ENCODE data around the gene GRAMD1C.
"Not testable (repeated sequence)": the region's sequence is repeated elsewhere in the genome, so short reads cannot be mapped to it uniquely, and the experiment has no call there.

Gene GRAMD1C

DNA sequence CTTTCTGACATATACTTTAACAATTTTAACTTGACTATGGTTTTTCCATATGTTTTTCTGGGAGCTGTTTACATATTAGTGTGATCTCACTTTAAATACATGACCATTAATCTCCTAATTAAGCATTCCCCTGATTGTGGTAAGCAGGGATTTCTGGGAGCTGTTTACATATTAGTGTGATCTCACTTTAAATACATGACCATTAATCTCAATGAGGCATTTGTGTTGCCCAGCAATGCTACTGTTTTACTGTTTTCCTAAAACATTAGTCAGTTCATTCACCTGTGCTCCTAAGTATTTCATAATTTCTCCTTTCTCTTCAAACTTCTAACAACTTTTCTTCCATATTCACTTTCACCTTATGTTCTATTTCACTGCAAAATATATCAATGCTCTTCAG is 3.6 kb upstream of the GRAMD1C start:
- no peak overlapping the region for H3K27ac ChIP-seq
- TF ChIP-seq, protein P1, sequence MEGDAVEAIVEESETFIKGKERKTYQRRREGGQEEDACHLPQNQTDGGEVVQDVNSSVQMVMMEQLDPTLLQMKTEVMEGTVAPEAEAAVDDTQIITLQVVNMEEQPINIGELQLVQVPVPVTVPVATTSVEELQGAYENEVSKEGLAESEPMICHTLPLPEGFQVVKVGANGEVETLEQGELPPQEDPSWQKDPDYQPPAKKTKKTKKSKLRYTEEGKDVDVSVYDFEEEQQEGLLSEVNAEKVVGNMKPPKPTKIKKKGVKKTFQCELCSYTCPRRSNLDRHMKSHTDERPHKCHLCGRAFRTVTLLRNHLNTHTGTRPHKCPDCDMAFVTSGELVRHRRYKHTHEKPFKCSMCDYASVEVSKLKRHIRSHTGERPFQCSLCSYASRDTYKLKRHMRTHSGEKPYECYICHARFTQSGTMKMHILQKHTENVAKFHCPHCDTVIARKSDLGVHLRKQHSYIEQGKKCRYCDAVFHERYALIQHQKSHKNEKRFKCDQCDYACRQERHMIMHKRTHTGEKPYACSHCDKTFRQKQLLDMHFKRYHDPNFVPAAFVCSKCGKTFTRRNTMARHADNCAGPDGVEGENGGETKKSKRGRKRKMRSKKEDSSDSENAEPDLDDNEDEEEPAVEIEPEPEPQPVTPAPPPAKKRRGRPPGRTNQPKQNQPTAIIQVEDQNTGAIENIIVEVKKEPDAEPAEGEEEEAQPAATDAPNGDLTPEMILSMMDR (conservative IDR thresholded peaks at IDR 0.05): no peak

DNA sequence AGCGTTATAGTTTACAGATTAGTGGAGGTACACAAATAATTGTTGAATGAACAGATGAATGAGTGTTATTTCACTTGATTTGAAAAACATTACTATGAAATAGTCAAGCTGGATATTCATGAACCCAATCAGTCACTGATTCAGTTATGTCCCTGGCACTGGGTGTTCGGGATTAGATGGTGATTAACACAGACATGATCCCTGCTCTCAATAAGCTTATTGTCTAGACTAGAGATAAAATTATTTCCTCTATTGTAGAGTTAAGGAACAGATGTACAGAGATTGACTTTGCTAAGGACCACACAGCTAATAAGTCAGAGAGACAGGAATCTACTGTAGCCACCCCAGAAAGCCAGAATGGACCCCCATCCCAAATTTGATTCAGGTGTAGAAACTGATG is 963 bp downstream of the GRAMD1C start:
- H3K27ac ChIP-seq: no peak overlapping the region
- TF ChIP-seq, protein P1 (conservative IDR thresholded peaks at IDR 0.05): no peak

DNA sequence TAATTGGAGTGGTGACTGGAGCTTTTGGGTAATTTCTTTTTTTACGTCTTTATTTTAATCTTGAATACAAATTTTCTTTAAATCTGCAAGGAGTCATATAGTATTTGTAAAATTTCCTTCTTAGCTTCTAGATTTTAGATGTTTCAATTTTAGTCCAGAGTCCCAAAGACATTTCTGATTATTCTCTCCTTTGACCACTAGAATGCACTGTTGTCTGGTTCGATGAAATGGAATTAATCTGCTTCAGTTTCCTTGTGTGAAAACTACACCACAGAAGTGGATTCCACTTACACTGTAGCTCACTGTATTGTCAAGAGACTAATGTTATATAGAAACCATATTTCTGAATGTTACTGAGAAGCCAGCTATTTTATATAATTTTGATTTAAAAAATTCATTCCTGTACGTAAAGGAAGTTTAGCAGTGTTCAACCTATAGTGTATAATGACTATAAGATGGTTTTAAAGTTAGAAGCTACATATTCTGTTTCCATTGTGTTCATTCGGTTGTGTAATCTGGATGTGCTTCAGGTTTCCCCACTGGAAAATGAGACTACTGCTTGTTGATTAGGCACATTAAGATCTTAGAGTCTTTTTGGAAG is 6.1 kb downstream of the GRAMD1C start:
- H3K27ac ChIP-seq: no peak overlapping the region
- TF ChIP-seq, protein P1 (conservative IDR thresholded peaks at IDR 0.05): peak; percentile 81

DNA sequence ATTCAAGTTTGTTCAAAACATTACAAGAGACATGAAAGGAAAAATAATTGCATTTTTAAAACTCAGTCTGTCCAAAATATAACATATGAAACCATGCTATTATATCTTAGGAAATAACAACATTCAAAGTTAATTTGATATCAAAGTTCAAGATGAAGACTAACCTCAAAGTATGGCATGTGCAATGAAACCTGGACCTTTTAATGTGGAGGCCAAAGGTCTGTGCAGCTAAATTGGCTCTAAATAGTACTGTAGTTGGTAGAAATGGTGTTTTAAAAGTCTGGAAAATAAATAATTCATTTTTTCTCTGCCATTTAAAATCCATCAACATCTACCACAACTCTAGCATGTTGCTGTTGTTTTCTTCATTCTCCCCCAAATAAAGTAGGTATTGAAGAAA is 8.7 kb downstream of the GRAMD1C start:
- TF ChIP-seq, protein P1 (conservative IDR thresholded peaks at IDR 0.05): no peak
- no peak overlapping the region for H3K27ac ChIP-seq

DNA sequence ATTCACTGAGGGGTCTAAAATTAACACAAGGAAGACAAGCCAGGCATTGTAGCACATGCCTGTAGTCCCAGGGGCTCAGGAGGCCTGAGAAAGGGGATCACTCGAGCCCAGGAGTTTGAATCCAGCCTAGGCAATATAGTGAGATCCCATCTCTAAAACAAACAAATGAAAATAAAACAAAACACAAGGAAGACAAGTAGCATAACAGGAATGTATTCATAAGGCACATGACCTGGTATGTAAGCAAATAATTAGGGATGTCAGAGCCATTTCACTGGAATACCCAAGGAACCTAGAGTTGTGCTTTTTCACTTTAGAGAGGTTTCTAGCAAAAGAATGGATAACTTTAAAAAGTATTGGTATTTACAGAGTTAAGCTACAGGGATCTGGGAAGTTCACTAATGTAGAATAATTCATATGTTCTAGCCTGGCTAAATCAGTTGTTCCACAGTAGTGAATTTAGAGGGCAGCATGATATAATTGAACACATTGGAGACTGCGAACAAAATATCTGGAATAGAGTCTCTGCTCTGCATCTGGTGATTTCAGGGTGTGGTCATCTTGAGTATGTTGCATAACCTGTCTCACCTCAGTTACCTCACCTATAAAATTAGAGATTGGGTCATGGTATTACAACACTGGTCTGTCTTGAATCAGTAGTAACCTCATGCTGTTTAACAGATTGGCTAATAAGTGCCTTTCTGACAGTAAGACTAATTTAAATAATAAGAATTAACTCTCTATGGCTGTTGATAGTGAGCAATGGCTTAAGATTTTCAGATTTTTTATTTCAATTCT is 9.3 kb downstream of the GRAMD1C start:
- TF ChIP-seq, protein P1 (conservative IDR thresholded peaks at IDR 0.05): no peak
- no peak overlapping the region for H3K27ac ChIP-seq

DNA sequence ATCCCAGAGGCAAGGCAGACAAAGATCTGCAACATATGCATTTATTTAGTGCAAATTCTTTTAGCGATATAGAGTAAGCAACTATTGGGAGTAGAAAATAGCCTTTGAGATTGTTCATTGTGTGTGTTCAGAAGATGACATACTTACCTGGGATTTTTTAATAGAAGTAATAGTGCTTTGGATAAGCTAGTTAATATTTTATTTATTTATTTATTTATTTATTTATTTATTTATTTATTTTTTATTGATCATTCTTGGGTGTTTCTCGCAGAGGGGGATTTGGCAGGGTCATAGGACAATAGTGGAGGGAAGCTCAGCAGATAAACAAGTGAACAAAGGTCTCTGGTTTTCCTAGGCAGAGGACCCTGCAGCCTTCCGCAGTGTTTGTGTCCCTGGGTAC is 10.5 kb downstream of the GRAMD1C start:
- not testable (repeated sequence) for H3K27ac ChIP-seq

DNA sequence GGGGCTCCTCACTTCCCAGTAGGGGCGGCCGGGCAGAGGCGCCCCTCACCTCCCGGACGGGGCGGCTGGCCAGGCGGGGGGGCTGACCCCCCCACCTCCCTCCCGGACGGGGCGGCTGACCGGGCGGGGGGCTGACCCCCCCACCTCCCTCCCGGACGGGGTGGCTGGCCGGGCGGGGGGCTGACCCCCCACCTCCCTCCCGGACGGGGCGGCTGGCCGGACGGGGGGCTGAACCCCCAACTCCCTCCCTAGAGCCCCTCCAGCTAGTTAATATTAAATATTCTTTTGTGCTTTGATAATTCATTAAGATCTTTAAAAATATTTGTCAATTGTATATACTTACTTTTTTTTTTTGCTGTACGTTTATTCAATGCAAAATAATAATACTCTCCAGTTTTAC is 11.3 kb downstream of the GRAMD1C start:
- H3K27ac ChIP-seq: not testable (repeated sequence)

DNA sequence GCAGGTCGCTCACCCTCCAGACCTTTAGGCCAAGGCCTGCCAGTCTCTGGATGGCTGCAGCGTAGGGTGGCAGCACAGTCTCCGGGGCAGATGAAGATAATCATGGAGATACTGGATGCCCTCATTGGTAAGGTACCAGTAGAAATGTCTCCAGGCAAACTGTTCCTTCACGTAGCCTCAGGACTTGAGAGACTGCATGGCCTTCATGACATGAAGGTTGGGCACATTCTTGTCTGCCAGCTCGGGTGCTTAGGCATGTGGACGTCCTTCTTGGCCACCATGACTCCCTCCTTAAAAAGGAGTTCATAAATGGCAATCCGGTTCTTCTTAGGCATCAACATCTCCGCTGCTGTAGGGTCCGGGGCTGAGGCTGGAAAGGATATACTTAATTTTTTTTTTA is 11.8 kb downstream of the GRAMD1C start:
- H3K27ac ChIP-seq: not testable (repeated sequence)

DNA sequence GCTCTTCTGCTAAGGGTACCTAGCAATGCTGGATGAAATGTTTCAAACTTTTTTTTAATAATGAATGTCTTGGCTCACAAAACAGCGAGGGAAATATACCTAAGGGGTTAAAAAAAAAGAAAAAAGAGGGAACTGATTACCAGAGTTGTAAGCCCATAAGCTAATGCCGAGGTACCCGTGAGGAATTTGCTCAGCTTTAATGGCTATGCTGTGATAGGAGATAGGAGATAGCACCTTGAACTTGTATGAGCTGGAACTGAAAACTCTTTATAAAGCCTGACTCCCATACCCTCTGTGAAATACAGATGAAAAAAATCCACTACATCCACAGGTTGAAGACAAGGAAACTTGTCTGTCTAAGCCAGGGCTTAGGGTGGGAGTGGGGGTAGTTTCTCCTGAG is 13.9 kb downstream of the GRAMD1C start:
- TF ChIP-seq, protein P1 (conservative IDR thresholded peaks at IDR 0.05): no peak

More for the DNA sequence above, 13.9 kb downstream of the GRAMD1C start:
- no peak overlapping the region for H3K27ac ChIP-seq
